Loucy (cell line): ENCODE data around the gene CD46.

Experiments used
- EZH2phosphoT487 ChIP-seq: fragments of 200-600 bp; IDR thresholded peaks from 2 replicates; pipeline ENCODE4 v1.6.1; 2018; ENCODE audit warnings: antibody characterized with exemption, mild to moderate bottlenecking, moderate library complexity, borderline replicate concordance
- TF ChIP-seq, protein P1 (sequence below): fragments of 200-600 bp; sonication (generic); conservative IDR thresholded peaks from 2 replicates; pipeline ENCODE4 v1.5.1; 2014; ENCODE audit warnings: mild to moderate bottlenecking, antibody characterized with exemption, low read length

- TF ChIP-seq, protein P1, sequence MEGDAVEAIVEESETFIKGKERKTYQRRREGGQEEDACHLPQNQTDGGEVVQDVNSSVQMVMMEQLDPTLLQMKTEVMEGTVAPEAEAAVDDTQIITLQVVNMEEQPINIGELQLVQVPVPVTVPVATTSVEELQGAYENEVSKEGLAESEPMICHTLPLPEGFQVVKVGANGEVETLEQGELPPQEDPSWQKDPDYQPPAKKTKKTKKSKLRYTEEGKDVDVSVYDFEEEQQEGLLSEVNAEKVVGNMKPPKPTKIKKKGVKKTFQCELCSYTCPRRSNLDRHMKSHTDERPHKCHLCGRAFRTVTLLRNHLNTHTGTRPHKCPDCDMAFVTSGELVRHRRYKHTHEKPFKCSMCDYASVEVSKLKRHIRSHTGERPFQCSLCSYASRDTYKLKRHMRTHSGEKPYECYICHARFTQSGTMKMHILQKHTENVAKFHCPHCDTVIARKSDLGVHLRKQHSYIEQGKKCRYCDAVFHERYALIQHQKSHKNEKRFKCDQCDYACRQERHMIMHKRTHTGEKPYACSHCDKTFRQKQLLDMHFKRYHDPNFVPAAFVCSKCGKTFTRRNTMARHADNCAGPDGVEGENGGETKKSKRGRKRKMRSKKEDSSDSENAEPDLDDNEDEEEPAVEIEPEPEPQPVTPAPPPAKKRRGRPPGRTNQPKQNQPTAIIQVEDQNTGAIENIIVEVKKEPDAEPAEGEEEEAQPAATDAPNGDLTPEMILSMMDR: no peak
- no peak for TF ChIP-seq EZH2phosphoT487
These were observed 69.7 kb downstream of the CD46 start for GRCh38 chr1:207821464-207822045.
